IMR-90 (cell line): ENCODE results near the gene PLEKHG7. TPM values are rescaled to one million over a fixed set of nuclear protein-coding genes. Genes with fewer than 3 reads are reported as not detected.

Source experiments
- ATAC-seq: fragments of 200-7000 bp; cut with Tn5 transposase; 2 replicates; pipeline ENCODE4 v1.9.1; 2020; ENCODE audit warnings: low read depth, mild to moderate bottlenecking, moderate library complexity
- BruUV-seq: library from RNA; stranded (reverse); fragments of 400-500 nt; replicated peaks from 2 replicates; lab custom pipeline; 2021; lab: Mats Ljungman, UMichigan
- CTCF ChIA-PET: fragments of 300-600 bp; formaldehyde crosslinking; extraction: SDS; loops from one replicate; lab custom pipeline; 2021; ENCODE audit warnings: antibody characterized with exemption; lab: Yijun Ruan, JAX
- POLR2A ChIA-PET: fragments of 300-600 bp; sonication (Branson Sonifier 250); formaldehyde crosslinking; loops from one replicate; lab custom pipeline; 2022; ENCODE audit warnings: antibody characterized with exemption; ENCODE audit not compliant: unreplicated experiment; lab: Charles Lee
- DNase-seq: peaks from one replicate; pipeline ENCODE4 v3.0.0; 2013
- H2AFZ ChIP-seq: replicated peaks from 2 replicates; pipeline ENCODE3; 2013; ENCODE audit warnings: low read length, mild to moderate bottlenecking; ENCODE audit not compliant: poor library complexity
- H2AK5ac ChIP-seq: 2 replicates; pipeline ENCODE4 v1.6.1; 2013; ENCODE audit warnings: low read depth, low read length, inconsistent platforms
- H2AK9ac ChIP-seq: replicated peaks from 2 replicates; pipeline ENCODE3; 2013; ENCODE audit warnings: mild to moderate bottlenecking, low read depth, low read length, moderate library complexity; ENCODE audit not compliant: poor library complexity
- H2BK120ac ChIP-seq: 2 replicates; pipeline ENCODE4 v1.6.1; 2013; ENCODE audit warnings: low read depth, low read length, inconsistent platforms
- H2BK15ac ChIP-seq: 3 replicates; pipeline ENCODE4 v1.6.1; 2013; ENCODE audit warnings: low read depth, low read length, inconsistent platforms
- H2BK20ac ChIP-seq: 2 replicates; pipeline ENCODE4 v1.6.1; 2013; ENCODE audit warnings: low read depth, mild to moderate bottlenecking, inconsistent platforms, low read length, moderate library complexity
- H2BK5ac ChIP-seq: 2 replicates; pipeline ENCODE4 v1.6.1; 2013; ENCODE audit warnings: mild to moderate bottlenecking, low read depth, low read length, inconsistent platforms; ENCODE audit not compliant: poor library complexity, severe bottlenecking
- H3K14ac ChIP-seq: replicated peaks from 2 replicates; pipeline ENCODE4 v1.6.1; 2013; ENCODE audit warnings: low read depth, low read length, inconsistent platforms
- H3K18ac ChIP-seq: 2 replicates; pipeline ENCODE4 v1.6.1; 2013; ENCODE audit warnings: low read depth, low read length, control low read depth
- H3K23ac ChIP-seq: 2 replicates; pipeline ENCODE4 v1.6.1; 2013; ENCODE audit warnings: low read depth, low read length, inconsistent platforms
- H3K27ac ChIP-seq: 2 replicates; pipeline ENCODE4 v1.5.1; 2013; ENCODE audit warnings: mild to moderate bottlenecking, control low read depth, low read length; ENCODE audit not compliant: insufficient read depth
- H3K27me3 ChIP-seq: 2 replicates; pipeline ENCODE4 v1.6.1; 2013; ENCODE audit warnings: low read length; ENCODE audit not compliant: control insufficient read depth, insufficient read depth
- H3K36me3 ChIP-seq: 2 replicates; pipeline ENCODE4 v1.6.1; 2013; ENCODE audit warnings: low read length, mixed read lengths; ENCODE audit not compliant: control insufficient read depth, insufficient read depth
- H3K4ac ChIP-seq: 2 replicates; pipeline ENCODE4 v1.6.1; 2013; ENCODE audit warnings: low read depth, low read length, inconsistent platforms
- H3K4me1 ChIP-seq: 2 replicates; pipeline ENCODE4 v1.6.1; 2013; ENCODE audit warnings: low read length, mixed read lengths; ENCODE audit not compliant: control insufficient read depth, insufficient read depth
- H3K4me2 ChIP-seq: 2 replicates; pipeline ENCODE4 v1.6.1; 2013; ENCODE audit warnings: low read depth, mild to moderate bottlenecking, control low read depth, low read length, moderate library complexity
- H3K4me3 ChIP-seq: 2 replicates; pipeline ENCODE4 v1.5.1; 2013; ENCODE audit warnings: low read depth, mild to moderate bottlenecking, control low read depth, low read length, moderate library complexity; ENCODE audit not compliant: insufficient read depth
- H3K56ac ChIP-seq: 2 replicates; pipeline ENCODE4 v1.6.1; 2013; ENCODE audit warnings: low read length, inconsistent platforms; ENCODE audit not compliant: insufficient read depth; ENCODE audit errors: extremely low read depth
- H3K79me1 ChIP-seq, 2 experiments: 2 replicates each; pipeline ENCODE4 v1.6.1; 2013; ENCODE audit warnings: low read length in 2 of 2, inconsistent platforms in 1 of 2, low read depth in 1 of 2
- H3K9ac ChIP-seq: 2 replicates; pipeline ENCODE4 v1.6.1; 2013; ENCODE audit warnings: low read depth, low read length, control low read depth
- H3K9me1 ChIP-seq: 2 replicates; pipeline ENCODE4 v1.6.1; 2013; ENCODE audit warnings: low read length, inconsistent platforms; ENCODE audit not compliant: insufficient read depth
- H3K9me3 ChIP-seq: 2 replicates; pipeline ENCODE4 v1.6.1; 2013; ENCODE audit warnings: low read length; ENCODE audit not compliant: control insufficient read depth, insufficient read depth
- H4K20me1 ChIP-seq: 2 replicates; pipeline ENCODE4 v1.6.1; 2013; ENCODE audit warnings: low read length, inconsistent platforms; ENCODE audit not compliant: insufficient read depth
- H4K5ac ChIP-seq: 2 replicates; pipeline ENCODE4 v1.6.1; 2013; ENCODE audit warnings: mild to moderate bottlenecking, low read depth, low read length, control low read depth
- H4K8ac ChIP-seq, 2 experiments: 2 replicates each; pipeline ENCODE4 v1.6.1; 2013; ENCODE audit warnings: low read depth in 2 of 2, low read length in 2 of 2, control low read depth in 1 of 2, inconsistent platforms in 1 of 2
- H4K91ac ChIP-seq: 2 replicates; pipeline ENCODE4 v1.6.1; 2013; ENCODE audit warnings: low read depth, low read length, inconsistent platforms; ENCODE audit not compliant: insufficient read depth
- RFX5 ChIP-seq: IDR thresholded peaks from 2 replicates; pipeline ENCODE4 v1.8.0; 2012; ENCODE audit warnings: low read depth, mild to moderate bottlenecking, low read length, moderate library complexity
- WGBS, 2 experiments: methylation state at CpG; one replicate each; pipeline versions ENCODE4 v1.1.5 to v1.1.7; 2013; ENCODE audit warnings: missing lambda C conversion rate in 2 of 2; ENCODE audit not compliant: insufficient read length in 1 of 2; ENCODE audit errors: extremely low coverage in 2 of 2; 5-methylcytosine and 5-hydroxymethylcytosine counted together
- dilution Hi-C: fragments of 300-500 bp; cut with HindIII; formaldehyde crosslinking; loops from one replicate; pipeline ENCODE4 v1.14.3; 2018; ENCODE audit warnings: low sequenced_read_pairs; ENCODE audit not compliant: unreplicated experiment
- in situ Hi-C: fragments of 300-500 bp; cut with MboI; formaldehyde crosslinking; loops from 3 replicates; pipeline ENCODE4 v1.14.3; 2019; ENCODE audit warnings: low sequenced_read_pairs, inconsistent platforms, mixed read lengths
- intact Hi-C: fragments of 100-400 bp; cut with micrococcal nuclease; formaldehyde crosslinking; loops from 2 replicates; pipeline ENCODE4 v1.10.0; 2022
- polyA plus RNA-seq, 3 experiments: library from polyadenylated mRNA; depleted of rRNA; stranded (reverse); fragments of >200 nt; gene quantifications; 2 replicates each; pipeline ENCODE4 v1.2.3, GENCODE V29; 2012; ENCODE audit warnings: low replicate concordance in 1 of 3
- total RNA-seq: library from RNA; depleted of rRNA; stranded (reverse); fragments of >200 nt; gene quantifications from 2 replicates; pipeline ENCODE4 v1.2.3, GENCODE V29; 2012

Gene PLEKHG7
- total and polyA plus RNA-seq, 2 of the 4 experiments (the other 2 are of a cell fraction), result not detected

- H3K4ac ChIP-seq, result no peak overlapping the region
- ATAC-seq, result no peak
- H2BK15ac ChIP-seq, result no peak overlapping the region
- H2BK120ac ChIP-seq, result no peak overlapping the region
- TF ChIP-seq RFX5, result no peak
- POLR2A ChIA-PET, result no interaction called here
- no peak overlapping the region for H3K56ac ChIP-seq
- H3K9me3 ChIP-seq, result no peaks in the 10 kb centered on the region
- no peak overlapping the region for H2AK9ac ChIP-seq
- H3K4me3 ChIP-seq, result no peak overlapping the region
- in situ Hi-C loops, result no loop called here
- dilution Hi-C loops, result no loop called here
- no peak overlapping the region for H3K23ac ChIP-seq
- H2AFZ ChIP-seq, result no peak overlapping the region
- H2AK5ac ChIP-seq, result no peak overlapping the region
- H4K91ac ChIP-seq, result no peak overlapping the region
- H4K20me1 ChIP-seq, result no peaks in the 10 kb centered on the region
- no peaks in the 10 kb centered on the region; the same call in 1 of the 2 replicates for H3K27me3 ChIP-seq
- H3K79me1 ChIP-seq, result no peaks in the 10 kb centered on the region
- CTCF ChIA-PET, result interaction anchor here (1.2 kb wide), 1 partner anchor 1275 kb away, joined by 3 read pairs; no protein-coding TSS in a partner anchor
- H3K4me1 ChIP-seq, result no peaks in the 10 kb centered on the region
- intact Hi-C loops, result loop anchor here (10.0 kb wide), 1 partner anchor 843 kb away; no protein-coding TSS in a partner anchor
- no peak overlapping the region for H2BK20ac ChIP-seq
- no peak overlapping the region for H3K18ac ChIP-seq
- H4K5ac ChIP-seq, result no peak overlapping the region
- no peak for DNase-seq
- no TSS peak for BruUV-seq
- H3K9me1 ChIP-seq, result no peaks in the 10 kb centered on the region
- no peak overlapping the region for H4K8ac ChIP-seq
- H2BK5ac ChIP-seq, result no peak overlapping the region
- H3K9ac ChIP-seq, result no peak overlapping the region
- H3K36me3 ChIP-seq, result no peaks in the 10 kb centered on the region
- H3K27ac ChIP-seq, result no peak overlapping the region
- no peak overlapping the region for H3K4me2 ChIP-seq
- WGBS, 2 experiments, result no CpG with 5 or more reads among the region's 4 CpGs
- no peak overlapping the region for H3K14ac ChIP-seq
Observed at GRCh38 chr12:92657770-92658169, 45.0 kb upstream of the PLEKHG7 start.
